GM12891 (cell line): ENCODE measurements around the gene TIAM1. TPM values are rescaled to one million over a fixed set of nuclear protein-coding genes. Genes with fewer than 3 reads are reported as not detected.

Source experiments
- DNase-seq: peaks from one replicate; pipeline ENCODE4 v3.0.0; 2011; ENCODE audit warnings: low spot score; ENCODE audit not compliant: insufficient read length
- FAIRE-seq: peaks from 2 replicates; lab custom pipeline; 2011; peaks lifted over from hg19 to GRCh38; lab: Jason Lieb, UNC
- PAX5 ChIP-seq: IDR thresholded peaks from 2 replicates; pipeline ENCODE4 v1.6.1; 2011; ENCODE audit warnings: low read length, moderate library complexity, mild to moderate bottlenecking; ENCODE audit not compliant: insufficient read depth, severe bottlenecking
- POLR2A ChIP-seq: IDR thresholded peaks from 2 replicates; pipeline ENCODE4 v1.6.1; 2011; ENCODE audit warnings: low read depth, low read length, control low read depth
- POLR2AphosphoS5 ChIP-seq: IDR thresholded peaks from 2 replicates; pipeline ENCODE4 v1.6.1; 2011; ENCODE audit warnings: low read depth, low read length, control low read depth
- POU2F2 ChIP-seq: IDR thresholded peaks from 2 replicates; pipeline ENCODE4 v1.6.1; 2011; ENCODE audit warnings: low read depth, mild to moderate bottlenecking, control low read depth, low read length, moderate library complexity
- SPI1 ChIP-seq: IDR thresholded peaks from 2 replicates; pipeline ENCODE4 v1.6.1; 2011; ENCODE audit warnings: low read depth, low read length, control low read depth
- TAF1 ChIP-seq: IDR thresholded peaks from 2 replicates; pipeline ENCODE4 v1.6.1; 2011; ENCODE audit warnings: low read depth, low read length, control low read depth
- polyA plus RNA-seq: library from polyadenylated mRNA; unstranded; fragments of >200 nt; gene quantifications from one replicate; pipeline ENCODE4 v1.2.1, GENCODE V29; 2012; ENCODE audit warnings: low read depth, missing spikeins, inconsistent platforms; ENCODE audit not compliant: missing spikeins

Gene TIAM1, protein sequence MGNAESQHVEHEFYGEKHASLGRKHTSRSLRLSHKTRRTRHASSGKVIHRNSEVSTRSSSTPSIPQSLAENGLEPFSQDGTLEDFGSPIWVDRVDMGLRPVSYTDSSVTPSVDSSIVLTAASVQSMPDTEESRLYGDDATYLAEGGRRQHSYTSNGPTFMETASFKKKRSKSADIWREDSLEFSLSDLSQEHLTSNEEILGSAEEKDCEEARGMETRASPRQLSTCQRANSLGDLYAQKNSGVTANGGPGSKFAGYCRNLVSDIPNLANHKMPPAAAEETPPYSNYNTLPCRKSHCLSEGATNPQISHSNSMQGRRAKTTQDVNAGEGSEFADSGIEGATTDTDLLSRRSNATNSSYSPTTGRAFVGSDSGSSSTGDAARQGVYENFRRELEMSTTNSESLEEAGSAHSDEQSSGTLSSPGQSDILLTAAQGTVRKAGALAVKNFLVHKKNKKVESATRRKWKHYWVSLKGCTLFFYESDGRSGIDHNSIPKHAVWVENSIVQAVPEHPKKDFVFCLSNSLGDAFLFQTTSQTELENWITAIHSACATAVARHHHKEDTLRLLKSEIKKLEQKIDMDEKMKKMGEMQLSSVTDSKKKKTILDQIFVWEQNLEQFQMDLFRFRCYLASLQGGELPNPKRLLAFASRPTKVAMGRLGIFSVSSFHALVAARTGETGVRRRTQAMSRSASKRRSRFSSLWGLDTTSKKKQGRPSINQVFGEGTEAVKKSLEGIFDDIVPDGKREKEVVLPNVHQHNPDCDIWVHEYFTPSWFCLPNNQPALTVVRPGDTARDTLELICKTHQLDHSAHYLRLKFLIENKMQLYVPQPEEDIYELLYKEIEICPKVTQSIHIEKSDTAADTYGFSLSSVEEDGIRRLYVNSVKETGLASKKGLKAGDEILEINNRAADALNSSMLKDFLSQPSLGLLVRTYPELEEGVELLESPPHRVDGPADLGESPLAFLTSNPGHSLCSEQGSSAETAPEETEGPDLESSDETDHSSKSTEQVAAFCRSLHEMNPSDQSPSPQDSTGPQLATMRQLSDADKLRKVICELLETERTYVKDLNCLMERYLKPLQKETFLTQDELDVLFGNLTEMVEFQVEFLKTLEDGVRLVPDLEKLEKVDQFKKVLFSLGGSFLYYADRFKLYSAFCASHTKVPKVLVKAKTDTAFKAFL (N-terminal part only)
- polyA plus RNA-seq: 0.19 TPM

DNA sequence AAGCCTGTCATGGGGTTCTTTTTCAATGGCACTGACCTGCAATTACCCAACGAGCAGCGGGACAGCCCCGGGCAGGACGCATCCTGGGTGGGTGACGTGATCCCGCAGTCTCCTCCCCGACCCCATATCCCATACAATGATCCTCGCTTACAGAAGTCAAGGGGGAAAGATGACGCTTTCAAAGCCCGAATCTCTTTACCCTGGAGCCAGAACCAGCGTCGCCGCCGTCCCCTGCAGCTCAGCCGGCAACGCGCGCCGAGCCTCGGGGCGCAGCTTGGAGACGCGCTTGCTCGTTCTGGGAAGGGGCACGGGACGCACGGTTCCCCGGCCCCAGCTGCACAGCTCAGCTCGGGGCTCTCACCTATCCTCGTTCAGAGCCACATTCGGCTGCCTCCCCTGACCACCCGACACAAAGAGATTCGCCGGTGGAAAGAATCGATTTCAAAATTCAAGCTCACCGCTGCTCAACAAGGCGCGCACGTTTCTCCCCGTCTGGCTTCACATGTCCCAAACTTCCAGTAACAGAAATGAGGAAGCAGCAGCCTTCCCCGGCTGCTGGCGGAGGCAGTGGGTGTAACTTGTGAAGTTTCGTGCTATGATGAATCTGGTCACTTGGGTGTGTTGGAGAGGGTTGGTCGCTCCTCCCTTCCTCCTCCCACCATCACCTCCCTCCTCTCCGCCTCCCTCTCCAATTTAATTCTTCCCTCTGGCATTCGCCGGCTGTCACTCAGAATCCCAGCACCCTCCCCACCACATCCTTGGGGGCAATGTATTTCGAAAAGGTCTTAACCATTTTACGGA, at the start of gene TIAM1:
TSS of gene TIAM1 (minus strand) at position 582 of the 801 bp plus-strand sequence. CDS start 77,289 bp downstream, outside the sequence.
- no peak for DNase-seq

DNA sequence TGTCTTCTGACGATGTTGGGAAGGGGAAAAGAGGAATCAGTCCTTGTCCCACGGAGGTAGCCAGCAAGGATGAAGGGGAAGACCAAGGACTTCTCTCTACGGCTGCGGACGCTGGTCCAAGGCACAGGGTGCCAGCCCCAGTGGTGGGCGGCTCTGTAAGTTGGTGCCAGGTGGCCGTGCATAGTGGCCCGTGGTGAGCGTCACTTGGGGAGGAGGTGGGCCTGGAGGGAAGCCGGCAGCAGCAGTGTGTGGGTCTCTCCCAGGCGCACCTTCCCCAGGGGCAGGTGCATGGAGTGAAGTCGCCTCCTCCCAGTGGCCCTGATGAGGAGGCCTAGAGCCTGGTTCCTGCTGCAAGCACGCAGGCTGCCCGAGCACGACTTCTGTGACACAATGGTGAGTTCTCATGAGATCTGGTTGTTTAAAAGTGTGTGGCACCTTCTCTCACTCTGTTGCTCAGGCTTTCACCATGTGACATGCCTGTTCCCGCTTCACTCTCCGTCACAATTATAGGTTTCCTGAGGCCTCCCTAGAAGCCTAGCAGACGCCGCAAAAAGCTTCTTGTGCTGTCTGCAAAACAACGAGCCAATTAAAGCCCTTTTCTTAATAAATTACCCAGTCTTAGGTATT, 43.6 kb upstream of the TIAM1 start:
- DNase-seq (no peak), FAIRE-seq (no peak)
- no peak for TF ChIP-seq POU2F2
- no peak for TF ChIP-seq SPI1
- no peak for TF ChIP-seq POLR2AphosphoS5
- no peak for TF ChIP-seq POLR2A
- no peak for TF ChIP-seq PAX5
- no peak for TF ChIP-seq TAF1

More for the DNA sequence above, at the start of gene TIAM1:
- FAIRE-seq: no peak
- no peak for TF ChIP-seq TAF1
- no peak for TF ChIP-seq SPI1
- no peak for TF ChIP-seq PAX5
- no peak for TF ChIP-seq POU2F2
- no peak for TF ChIP-seq POLR2A
- TF ChIP-seq POLR2AphosphoS5: no peak

DNA sequence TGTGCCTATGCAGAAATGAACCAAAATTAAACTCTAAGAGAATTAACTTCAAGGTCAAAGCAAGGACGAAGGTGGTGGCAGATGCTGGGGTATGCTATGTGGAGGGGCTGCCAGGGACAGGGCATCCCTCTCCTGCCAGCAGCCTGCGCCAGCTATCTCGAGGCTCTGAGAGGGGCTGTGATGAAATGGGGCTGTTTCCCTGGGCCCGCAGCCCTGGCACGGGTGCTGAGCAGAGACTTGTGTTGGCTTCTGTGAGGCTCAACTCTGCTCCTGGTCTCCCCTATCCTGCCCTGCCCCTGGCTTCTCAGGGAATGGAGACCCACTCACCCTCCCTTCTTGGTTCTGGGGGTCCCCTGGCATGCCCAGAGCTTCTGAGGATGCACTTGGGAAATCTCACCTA, 41.9 kb upstream of the TIAM1 start:
- DNase-seq (no peak), FAIRE-seq (no peak)
- no peak for TF ChIP-seq POU2F2

DNA sequence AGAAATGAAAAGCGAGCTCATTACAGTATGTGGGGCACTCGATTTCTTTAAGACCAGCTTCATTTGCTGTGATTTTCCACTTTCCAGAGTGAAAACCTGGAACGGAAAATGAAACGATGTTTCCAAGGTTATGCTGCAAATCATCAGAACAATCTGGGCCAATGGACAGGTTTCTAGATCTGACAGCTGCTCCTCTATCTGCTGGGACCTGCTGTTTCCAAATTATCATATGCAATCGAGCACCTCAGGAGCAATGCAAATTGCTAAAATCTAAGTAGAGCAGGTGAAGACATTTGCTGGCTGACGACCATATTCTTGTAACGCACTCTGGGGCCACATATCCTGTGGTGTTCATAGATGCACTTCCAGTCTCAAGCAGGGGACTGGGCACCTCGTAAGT, 39.7 kb upstream of the TIAM1 start:
- no peak for DNase-seq
- FAIRE-seq: no peak
- TF ChIP-seq POLR2AphosphoS5 (no peak), POLR2A (no peak), POU2F2 (no peak), TAF1 (no peak)

DNA sequence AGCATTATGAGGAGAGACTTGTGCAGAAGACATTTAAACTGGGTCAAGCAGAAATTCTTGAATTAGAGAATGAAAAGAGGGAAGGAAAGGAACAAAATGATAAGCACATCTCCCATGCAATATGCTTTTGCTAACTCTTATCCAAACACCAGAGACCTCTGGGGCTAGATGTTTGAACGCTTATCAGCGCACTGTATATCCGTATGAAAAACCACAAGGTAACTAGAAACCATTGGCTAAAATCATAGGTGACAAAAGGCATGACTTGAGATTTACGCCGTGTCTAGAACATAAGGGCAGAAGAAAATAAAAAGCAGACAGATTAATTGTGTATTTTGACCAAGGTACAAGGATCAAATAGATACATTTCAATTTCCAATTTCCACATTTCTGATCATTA, 38.0 kb upstream of the TIAM1 start:
- TF ChIP-seq PAX5: no peak
- TF ChIP-seq SPI1: no peak
- no peak for TF ChIP-seq POLR2AphosphoS5
- no peak for TF ChIP-seq POLR2A
- no peak for TF ChIP-seq TAF1
- TF ChIP-seq POU2F2: no peak
- FAIRE-seq (no peak), DNase-seq (no peak)

DNA sequence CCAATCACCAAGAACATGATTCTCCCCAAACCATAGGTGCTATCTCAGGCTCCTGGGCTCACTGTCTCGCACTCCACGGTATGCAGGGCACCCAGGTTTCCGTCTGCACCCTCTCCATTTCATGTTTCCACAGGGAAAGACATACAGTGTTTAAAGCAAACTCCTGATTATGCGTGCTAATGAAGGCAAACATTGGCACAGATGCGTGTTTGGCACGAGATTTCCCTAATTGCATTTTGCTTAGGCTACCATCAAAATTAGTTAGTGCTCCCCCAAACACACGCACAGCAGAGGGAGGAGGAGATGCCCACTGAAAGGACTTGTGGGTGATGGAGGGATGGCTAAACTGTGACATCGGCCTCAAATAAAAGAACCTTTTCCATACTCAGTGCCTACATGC, 32.2 kb upstream of the TIAM1 start:
- DNase-seq (no peak), FAIRE-seq (no peak)
- no peak for TF ChIP-seq POLR2A
- TF ChIP-seq TAF1: no peak
- no peak for TF ChIP-seq POLR2AphosphoS5
- no peak for TF ChIP-seq POU2F2

DNA sequence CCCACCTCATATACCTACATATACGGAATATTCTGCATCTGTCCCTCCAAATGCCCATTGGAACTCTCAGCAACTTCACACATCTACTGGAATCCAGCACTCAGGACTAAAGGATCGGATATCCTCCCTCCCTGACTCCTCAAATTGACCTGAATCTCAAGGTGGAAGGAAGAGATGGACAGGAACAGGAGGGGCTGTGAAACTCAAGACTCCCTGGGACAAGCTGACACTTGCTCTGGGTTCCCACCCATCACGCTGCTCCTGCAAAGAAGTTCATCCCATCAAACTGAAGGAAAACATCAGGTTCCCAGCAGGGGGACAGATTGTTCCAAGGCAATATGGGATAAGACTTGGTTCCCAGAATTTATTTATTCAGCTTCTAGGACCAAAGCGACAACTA, 30.3 kb upstream of the TIAM1 start:
- no peak for DNase-seq
- TF ChIP-seq POLR2AphosphoS5 (no peak), TAF1 (no peak), POLR2A (no peak), SPI1 (no peak), PAX5 (no peak)
- FAIRE-seq: no peak

DNA sequence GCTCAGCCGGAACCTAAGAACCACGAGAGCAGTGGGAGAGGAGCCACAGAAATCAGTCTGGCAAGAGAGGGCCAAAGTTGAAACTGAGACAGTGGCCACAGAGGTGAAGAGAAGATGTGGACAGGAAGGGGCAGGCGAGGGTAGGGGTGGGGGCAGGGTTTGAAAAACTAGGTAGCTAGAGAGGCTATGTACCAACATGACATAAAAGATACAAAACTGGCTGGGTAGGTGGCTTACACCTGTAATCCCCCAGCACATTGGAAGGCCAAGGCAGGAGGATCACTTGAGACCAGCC, 28.4 kb upstream of the TIAM1 start:
- DNase-seq: no peak
- FAIRE-seq: no peak
- no peak for TF ChIP-seq TAF1
- TF ChIP-seq POLR2AphosphoS5: no peak
- no peak for TF ChIP-seq POU2F2
- TF ChIP-seq POLR2A: no peak
- TF ChIP-seq SPI1: no peak
- no peak for TF ChIP-seq PAX5
